Fibroblast of skin of left quadriceps (primary cell): ENCODE results near the gene MAGEF1.

ENCODE experiments used
- DNase-seq, 2 experiments: peaks; one replicate each; pipeline ENCODE4 v3.0.0-alpha.2; 2013; ENCODE audit warnings: low read depth in 2 of 2

The MAGEF1 gene

DNA sequence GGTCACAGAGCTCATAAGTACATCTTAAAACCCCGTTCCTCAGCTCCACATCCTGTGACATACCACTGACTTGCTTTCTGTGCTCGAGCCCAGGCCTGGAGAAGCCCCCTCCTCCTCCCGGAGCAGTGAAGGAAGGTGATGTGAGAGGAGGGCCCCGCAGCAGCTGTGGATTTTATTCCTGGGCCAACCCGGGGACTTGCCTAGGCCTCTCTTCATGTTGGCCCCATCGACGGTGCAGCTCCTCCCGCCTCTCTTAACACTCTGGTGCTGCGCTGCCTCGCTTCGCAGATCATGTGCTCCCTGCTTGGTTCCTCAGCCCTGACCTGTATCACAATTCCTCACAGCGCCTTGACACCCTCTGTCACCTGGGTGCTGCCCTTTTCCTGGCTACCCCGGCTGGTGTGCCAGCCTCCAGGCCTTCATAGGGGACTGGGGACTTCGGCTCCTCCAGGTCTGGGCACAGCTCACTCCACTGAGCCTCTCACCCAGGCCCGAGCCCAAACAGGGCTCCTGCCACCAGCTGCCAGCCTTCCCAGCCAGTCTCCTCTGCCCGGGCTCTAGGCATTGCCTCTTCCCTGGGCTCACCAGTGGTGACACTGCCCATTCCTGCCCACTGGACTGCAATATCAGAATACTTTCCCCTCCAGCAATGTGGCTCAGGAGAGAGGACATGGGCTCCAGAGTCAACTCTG is 21.5 kb downstream of the MAGEF1 start:
- DNase-seq: no peak

GRCh38 chr3:184688882-184689271 is 23.0 kb downstream of the MAGEF1 start:
- DNase-seq: no peak

DNA sequence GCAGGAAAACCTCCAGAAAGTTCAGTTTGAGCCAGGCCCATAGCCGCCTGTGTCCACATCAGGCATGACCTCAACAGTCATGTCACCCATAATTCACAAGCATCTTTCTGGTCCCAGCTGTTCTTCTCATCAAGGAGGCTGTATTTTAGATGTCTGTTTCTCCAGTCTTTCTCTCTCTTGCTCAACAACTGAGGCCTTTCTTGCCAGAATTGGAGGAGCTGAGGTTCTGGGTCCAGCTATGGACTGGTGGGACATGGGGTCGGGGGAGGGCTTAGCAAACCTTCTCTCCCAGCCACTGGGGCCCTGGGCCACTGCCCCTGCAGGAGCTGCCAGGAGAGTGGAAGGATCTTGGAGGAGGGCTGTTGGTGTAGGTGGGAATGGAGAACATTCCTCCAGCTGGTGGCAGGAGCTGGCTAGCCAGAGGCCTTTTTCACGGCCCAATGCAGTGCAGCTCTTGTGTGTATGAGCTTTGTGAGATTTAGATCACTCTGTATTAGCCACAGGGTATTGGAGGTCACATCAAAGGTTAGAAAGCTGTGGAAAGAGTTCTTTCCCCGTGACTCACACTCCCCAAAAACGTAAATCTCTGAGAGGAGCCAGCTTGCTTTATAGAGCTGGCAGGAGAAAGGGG is 23.5 kb downstream of the MAGEF1 start:
- peak; percentile 66 to 69 for DNase-seq

DNA sequence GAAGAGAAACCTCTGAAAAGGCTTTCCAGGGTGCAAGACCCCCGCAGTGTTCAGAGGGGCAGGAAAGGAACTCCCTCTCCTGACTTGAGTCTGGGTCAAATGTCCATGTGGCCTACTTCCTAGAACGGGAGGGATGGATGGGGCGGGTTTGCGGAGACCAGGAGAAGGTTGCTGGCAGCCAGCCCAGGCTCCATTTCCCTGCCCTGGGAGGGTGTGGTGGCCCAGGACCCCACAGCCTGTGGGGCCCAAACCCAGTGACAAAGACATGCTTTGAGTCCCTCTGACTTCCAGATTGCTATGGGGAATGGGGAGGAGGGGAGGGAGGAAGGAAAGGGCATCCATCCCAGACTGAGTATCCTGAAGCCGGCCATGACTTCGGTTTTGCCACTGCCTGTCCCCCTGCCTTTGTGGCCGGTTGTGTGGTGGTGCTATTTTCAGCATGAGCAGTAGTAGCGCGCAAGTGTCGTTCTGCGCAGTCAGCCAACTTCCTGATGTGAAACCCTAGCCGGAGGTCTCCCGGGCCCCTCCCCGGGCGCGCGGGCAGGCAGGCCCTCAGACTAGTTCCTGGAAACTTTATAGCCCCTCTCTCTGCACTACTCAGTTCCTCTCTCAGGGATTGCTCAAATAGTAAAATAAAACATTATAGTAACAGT is 24.4 kb downstream of the MAGEF1 start:
- no peak for DNase-seq

DNA sequence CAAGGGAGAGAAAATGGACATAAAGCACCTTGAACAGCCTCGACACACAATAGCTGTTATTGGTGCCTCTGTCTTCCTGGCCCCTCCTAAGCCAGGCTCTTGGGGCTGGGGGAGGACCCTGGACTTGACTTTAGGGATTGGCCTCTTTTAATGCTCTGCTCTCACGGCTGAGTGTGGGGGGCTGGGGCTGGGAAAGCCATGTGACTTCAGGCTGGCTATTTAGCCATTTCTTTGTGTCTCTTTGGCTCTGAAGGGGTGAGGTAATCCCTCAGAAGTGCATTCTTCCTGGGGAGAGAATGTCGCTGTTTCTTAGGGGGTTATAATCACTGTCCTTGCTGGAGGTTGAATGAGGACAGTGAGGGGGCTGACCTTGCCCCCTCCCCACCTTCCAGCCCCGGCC is 26.2 kb downstream of the MAGEF1 start:
- peak in 1 of 2 experiments; percentile 5 for DNase-seq

DNA sequence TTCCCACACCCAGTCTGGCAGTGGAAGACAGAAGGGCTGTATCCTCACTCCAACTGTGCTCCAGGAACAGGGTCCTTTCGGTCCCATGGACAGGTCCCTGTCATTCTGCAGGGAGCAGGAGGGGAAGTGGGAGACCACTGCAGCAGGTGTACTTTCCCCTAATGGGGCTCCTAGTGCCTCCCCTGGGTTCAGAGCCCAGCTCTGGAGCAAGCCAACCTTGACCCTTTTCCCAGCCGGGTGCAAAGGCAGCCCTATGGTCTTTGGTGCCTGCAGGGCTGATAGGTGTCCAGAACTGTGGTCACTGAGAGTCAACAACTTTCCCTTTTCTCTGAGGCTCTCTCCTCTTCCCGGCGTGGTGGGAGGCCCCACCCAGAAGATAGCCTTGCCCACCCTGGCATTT is 26.8 kb downstream of the MAGEF1 start:
- DNase-seq: no peak

DNA sequence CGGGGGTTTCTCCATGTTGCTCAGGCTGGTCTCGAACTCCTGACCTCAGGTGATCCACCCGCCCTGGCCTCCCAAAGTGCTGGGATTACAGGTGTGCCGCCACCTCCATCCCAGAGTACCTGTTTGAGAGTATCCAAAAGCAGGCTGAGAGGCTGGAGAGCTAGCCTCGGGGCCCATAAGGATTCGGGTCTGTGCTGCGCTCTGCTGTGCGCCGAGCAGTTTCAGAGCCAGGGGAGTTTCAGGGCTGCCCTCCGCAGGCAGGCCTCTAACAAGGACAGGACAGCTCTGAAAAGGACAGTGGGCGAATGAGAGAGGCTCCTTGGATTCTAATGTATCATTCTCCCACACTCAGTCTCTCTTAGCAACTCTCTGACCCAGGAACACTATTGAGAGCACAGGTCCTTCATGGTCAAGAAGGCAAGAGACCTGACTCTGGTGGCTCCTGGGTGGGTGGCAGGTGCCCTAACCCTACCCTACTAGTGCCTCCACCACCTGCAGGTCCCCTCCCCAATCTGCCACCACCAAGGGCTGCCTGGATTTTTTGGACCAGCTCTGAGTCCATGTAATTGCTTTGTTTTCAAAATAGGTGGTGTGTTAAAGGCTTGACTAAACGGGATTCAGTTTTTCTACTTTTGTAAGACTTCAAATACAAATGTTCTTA is 27.8 kb downstream of the MAGEF1 start:
- DNase-seq: no peak

- DNase-seq: no peak
These were observed 28.6 kb downstream of the MAGEF1 start for GRCh38 chr3:184683234-184683633.

DNA sequence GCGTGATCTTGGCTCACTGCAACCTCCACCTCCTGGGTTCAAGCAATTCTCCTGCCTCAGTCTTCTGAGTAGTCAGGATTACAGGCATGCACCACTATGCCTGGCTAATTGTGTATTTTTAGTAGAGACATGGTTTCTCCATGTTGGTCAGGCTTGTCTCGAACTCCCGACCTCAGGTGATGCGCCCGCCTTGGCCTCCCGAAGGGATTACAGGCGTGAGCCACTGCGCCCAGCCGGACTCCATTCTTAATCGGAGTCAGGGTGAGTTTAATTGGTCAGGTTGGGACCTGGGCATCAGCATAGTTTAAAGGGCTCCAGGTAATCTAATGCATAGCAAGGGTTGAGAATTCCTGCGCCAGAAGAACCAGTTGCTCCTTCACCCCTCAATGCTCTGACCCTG is 29.2 kb downstream of the MAGEF1 start:
- DNase-seq: no peak

- no peak for DNase-seq
These were observed 31.2 kb downstream of the MAGEF1 start for GRCh38 chr3:184680385-184681345.

DNA sequence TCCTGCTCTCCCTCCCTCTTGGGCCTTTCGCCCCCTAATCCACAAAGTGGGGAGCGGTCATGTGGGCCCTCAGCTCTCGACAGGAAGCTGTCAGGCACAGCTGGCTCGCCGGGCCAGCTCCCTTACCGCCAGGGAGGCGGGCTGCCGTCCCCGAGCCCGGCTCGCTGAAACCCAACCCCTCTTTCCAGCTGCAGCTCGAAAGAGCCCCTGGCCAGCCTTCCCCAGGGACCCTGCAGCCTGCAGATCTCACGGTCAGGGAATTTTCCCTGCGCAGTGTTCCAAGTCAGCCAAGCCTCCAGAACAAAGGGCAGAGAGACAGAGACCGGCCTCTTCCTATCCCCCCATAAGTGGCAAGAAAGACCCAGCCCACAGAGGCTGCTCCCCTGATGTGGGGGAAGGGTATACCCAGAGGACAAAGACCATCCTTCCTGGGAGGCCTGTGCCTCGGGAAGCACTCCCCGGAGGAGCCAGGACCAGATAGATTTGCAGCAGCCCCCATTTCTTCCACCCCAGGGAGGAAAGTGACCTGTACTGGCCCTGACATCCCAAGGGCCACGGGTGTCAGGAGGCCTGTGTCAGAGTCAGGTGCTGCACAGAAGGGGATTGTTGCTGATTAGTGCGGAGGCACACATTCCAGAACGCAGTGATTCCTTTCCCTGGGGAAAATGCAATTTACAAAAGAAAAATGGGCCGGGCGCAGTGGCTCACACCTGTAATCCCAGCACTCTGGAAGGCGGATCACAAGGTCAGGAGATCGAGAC is 32.6 kb downstream of the MAGEF1 start:
- DNase-seq: no peak

DNA sequence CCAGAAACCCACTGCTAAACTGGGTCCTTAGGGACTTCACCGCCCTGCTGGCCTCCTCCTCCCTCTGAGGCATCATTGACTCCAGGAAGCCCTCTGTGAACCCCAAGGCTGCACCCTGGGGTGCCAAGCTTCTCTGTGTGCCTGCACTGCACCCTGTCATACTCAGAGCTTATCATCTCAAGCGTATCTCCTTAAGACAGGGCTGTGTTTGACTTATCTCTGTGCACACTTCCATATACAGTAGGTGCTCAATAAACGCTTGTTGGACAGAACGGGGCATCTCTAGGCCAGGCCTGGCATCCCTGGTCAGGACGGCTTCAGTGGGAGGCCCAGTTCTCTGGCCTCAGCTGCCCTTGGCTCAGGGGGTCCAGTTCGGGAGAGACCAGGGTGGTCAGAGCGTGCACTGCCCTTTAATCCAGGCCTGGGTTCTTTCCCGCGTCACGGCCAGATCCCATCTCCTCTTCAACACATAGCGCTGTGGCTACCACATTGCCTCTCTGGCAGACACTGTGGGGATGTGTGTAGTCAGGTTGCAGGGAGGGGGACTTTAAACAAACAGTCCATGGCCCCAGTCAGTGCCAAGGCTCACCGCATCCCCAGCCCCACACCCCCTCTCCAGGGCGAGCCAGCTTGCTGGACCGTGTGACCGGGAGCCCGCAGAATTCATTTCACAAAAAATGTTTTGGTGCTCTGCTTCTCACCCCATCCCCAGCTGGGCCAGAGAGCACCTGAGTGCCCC is 33.4 kb downstream of the MAGEF1 start:
- DNase-seq: no peak

GRCh38 chr3:184677344-184678316 is 34.2 kb downstream of the MAGEF1 start:
- DNase-seq: no peak

- DNase-seq: no peak
These were observed 34.9 kb downstream of the MAGEF1 start for GRCh38 chr3:184676927-184677326.

- no peak for DNase-seq
These were observed 37.2 kb downstream of the MAGEF1 start for GRCh38 chr3:184674626-184675025.

- no peak for DNase-seq
These were observed 38.6 kb downstream of the MAGEF1 start for GRCh38 chr3:184672977-184673870.

DNA sequence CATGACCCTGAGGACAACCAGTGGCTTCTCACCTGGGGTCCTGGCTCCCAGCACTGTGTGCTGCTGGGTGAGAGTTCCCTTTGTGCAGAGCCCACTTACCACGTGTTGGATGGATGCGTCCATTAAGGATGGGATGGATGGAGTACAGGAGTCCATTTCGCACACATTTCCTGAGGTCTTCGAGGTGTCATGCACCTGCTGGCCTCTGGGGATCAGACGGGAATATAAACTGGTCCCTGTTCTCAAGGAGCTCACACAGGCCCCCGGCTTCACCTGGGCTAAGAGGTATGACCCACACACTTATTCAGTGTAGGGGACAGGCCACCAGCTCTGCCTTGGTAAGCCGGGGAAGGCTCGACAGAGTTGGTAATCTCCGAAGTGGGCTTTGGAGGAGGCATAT is 39.5 kb downstream of the MAGEF1 start:
- DNase-seq: no peak

GRCh38 chr3:184670091-184670602 is 41.7 kb downstream of the MAGEF1 start:
- DNase-seq: no peak
